Skin epidermis (tissue), 12 donors: ENCODE measurements around the gene PTTG1IP.

ENCODE experiments used
- H3K27ac ChIP-seq, 21 experiments: fragments of 200-600 bp; sonication (generic) in 11 of 21; one replicate each; pipeline ENCODE4 v1.5.0; 2020; ENCODE audit warnings: mild to moderate bottlenecking in 3 of 21, inconsistent platforms in 2 of 21, moderate library complexity in 2 of 21
- H3K4me3 ChIP-seq, 7 experiments: fragments of 200-600 bp; sonication (generic) in 2 of 7; one replicate each; pipeline ENCODE4 v1.5.0; 2020; ENCODE audit warnings: inconsistent platforms in 2 of 7, mild to moderate bottlenecking in 2 of 7, moderate library complexity in 1 of 7

PTTG1IP gene

GRCh38 chr21:44871576-44872269 lies 1.8 kb downstream of the PTTG1IP start:
- H3K4me3 ChIP-seq: peak overlapping the region; percentile 62 to 97 (median 92)
- peak overlapping the region in 18 of 21 experiments; percentile 27 to 97 (median 90) for H3K27ac ChIP-seq

DNA sequence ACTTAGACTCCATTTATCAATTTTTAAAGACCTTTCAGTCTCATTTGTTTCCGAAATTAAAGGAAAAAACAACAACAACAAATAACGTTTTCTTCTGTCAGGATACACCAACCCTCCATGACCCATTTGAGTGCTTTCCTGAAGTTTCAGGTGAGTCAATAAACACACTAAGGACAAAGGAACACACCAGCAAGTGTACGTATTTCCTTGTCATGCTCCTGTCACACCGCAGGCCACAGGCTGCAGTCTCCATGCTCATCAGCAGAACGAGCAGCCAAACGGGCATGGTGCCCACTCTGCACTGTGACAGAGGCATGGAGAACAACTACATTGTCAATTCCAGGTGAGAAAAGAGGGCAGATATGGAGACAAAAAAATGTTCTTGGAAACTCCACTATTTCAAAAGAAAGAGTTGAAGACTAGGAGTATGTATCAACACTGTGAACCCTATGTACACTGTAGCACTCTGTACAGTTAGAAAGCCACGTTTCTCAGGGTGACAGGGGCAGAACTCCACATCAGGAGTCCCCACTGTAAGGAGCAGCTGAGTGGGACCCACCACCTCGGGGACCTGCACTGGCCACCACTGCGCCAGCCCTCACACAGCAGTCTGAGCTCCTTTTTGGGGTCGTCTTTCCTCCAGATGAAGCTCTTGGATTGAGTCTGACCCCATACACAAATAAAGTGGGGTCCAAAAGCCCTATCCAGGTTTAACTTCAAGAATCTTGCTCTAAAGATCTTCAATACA lies 2.6 kb downstream of the PTTG1IP start:
- peak overlapping the region in 3 of 7 experiments; percentile 3 to 97 (median 96) for H3K4me3 ChIP-seq

DNA sequence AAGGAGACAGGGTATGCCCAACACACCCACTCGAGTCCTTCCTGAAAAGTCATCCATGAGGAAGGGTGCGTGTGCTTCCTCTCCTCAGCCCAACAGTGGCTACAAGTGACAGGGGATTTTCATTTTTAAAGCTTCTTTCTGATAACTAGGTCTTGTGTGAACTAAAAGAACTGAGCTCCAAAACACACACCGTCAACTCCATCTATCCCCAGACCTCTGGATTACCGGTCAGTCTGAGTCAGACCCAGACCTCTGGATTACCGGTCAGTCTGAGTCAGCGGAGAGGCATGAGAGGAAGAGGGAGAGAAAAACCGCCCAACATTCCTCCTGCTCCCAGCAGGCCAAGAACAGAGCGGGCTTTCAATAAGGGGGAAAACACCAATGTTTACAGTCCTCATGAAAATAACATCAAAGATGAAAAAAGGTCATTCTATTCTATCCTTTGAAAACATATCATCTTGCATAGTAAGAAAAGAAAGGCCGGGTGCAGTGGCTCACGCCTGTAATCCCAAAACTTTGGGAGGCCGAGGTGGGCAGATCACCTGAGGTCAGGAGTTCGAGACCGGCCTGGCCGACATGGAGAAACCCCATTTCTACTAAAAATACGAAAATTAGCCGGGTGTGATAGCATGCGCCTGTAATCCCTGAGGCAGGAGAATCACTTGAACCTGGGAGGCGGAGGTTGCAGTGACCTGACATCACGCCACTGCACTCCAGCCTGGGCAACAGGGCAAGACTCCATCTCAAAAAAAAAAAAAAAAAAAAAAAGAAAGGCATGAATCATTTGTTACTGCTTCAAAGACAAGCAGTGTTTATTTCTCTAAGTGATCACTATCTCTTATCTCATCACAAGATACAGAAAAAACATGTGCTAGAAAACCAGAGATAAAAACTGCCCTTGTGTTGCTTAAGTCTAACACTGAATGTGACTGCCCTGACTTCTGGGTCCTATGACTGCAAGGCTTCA lies 3.4 kb downstream of the PTTG1IP start:
- Histone ChIP-seq H3K4me3 (peak overlapping the region in 1 of 7 experiments; percentile 3), H3K27ac (peak overlapping the region in 18 of 21 experiments; percentile 9 to 94 (median 64))

More for the DNA sequence above, 2.6 kb downstream of the PTTG1IP start:
- peak overlapping the region in 15 of 21 experiments; percentile 11 to 97 (median 80) for H3K27ac ChIP-seq

DNA sequence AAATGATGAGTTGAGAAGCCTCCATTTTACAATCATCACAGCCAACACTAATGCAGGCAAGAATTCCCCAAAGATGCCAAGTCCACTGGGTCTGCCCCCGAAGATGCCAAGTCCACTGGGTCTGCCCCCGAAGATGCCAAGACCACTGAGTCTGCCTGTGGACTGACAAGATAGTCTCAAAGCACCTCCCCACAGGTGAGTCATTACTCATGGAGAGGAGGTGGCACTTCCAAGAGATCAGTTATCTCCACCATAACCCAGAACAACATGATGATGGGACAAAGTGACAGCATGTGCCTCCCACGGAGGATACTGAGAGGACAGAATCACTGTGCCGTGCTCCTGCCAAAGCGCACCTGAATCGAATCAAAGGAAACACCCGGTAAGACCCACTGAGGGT lies 4.8 kb downstream of the PTTG1IP start:
- peak overlapping the region in 14 of 21 experiments; percentile 10 to 94 (median 44) for H3K27ac ChIP-seq
- no peak overlapping the region for H3K4me3 ChIP-seq

DNA sequence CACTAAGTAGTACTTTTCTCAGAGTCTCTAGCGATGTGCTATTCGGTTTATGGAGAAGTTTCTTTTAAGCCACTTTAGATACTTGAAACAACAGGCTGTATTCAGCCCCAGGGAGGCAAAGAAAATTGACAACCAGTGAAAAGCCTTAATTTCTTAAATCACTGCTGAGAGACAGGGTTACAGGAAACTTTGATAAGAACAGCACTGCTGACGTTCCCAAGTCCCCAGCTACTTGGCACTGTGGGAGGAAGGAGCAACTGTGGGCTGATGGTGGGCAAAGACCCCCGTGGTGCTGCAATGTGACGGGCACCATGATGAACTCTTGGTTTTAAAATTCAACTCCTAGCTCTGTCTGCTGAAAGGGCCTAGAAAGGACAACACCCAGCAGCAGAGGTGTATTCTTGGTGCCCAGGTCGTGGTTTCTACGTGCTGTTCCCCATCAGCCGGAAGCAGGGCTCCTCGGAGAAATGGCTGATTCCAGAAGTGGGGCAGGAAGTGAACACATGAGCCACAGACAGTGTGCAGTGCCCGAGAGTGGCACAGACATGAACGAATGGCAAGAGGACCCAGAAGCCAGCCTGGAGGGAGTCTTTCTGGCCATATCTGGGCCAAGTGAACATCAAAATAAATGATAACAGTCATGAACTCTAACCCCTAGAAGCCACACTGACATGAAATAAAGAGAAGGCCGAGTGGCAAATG lies 5.3 kb downstream of the PTTG1IP start:
- Histone ChIP-seq H3K4me3 (no peak overlapping the region), H3K27ac (peak overlapping the region in 11 of 21 experiments; percentile 9 to 82 (median 42))

GRCh38 chr21:44867464-44867863 lies 6.0 kb downstream of the PTTG1IP start:
- Histone ChIP-seq H3K4me3 (no peak overlapping the region), H3K27ac (peak overlapping the region in 1 of 21 experiments; percentile 82)

DNA sequence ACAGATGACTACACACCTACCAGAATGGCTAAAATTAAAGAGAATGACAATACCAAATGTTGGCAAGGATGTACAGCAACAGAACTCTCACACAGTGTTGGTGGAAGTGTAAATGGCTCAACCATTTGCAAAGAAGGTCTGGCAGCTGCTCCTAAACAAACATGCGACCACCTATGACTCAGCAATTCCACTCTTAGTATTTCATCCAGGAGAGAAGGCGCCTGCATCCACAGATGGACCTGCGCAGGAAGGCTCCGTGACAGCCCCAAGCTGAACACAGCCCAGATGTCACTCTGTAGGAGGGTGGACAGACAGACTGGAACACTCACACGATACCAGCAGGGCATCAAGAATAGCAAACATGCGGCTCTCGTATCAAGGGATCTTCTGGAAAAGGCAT lies 6.7 kb downstream of the PTTG1IP start:
- peak overlapping the region in 1 of 21 experiments; percentile 14 for H3K27ac ChIP-seq
- no peak overlapping the region for H3K4me3 ChIP-seq

- H3K4me3 ChIP-seq: no peak overlapping the region
- peak overlapping the region in 6 of 21 experiments; percentile 6 to 60 (median 26) for H3K27ac ChIP-seq
Observed at GRCh38 chr21:44865561-44866280, 7.8 kb downstream of the PTTG1IP start.

DNA sequence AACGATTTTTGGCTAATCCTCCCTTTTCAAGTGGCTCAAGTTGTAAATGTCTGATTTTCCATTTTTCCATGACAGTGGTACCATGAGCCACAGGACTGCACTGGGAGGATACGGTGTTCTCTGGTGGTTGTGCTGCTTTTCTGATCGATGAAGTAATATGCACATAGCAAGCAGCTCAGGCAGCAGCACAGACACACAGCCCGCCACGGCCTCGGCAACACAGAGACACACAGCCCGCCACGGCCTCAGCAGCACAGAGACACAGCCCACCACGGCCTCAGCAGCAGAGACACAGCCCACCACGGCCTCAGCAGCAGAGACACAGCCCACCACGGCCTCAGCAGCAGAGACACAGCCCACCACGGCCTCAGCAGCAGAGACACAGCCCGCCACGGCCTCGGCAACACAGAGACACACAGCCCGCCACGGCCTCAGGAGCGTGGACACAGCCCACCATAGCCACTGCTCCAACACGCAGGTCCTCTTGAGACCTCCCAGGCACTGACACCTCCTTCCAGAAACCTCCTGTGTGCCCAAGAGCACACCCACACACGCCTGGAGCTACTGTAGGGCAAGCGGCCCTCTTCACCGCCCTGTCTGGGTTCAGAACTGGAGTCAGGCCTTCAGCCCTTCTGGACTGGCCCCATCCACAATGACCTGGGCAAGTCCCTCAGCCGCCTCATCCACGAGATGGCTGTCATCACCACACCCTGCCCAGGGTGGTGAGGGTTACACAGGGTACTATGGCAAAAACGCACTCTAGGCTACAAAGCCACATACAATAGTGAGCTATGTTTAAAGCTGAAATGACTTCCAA lies 10.4 kb downstream of the PTTG1IP start:
- Histone ChIP-seq H3K27ac (no peak overlapping the region), H3K4me3 (no peak overlapping the region)

- peak overlapping the region in 2 of 21 experiments; percentile 42 to 50 for H3K27ac ChIP-seq
- H3K4me3 ChIP-seq: no peak overlapping the region
Observed at GRCh38 chr21:44858791-44859190, 14.7 kb downstream of the PTTG1IP start.

DNA sequence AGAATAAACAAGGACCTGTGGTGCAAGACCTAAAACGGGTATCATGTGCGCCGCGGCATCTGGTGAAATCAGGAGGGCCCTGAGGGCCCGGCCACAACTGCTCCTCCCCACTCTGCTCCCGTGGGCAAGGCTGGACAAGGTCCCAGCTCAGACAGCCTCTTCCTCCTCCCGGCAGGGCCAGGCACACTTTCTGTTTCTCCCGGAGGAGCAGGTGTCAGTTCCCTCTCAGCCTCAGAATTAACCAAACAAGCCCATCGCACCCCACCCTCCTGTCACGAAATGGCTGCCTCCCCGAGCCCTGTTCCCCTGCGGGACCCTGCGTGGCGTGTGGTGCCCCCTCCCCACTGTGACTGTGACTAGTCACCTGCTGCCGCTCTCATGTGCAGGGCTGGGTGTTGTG lies 15.2 kb downstream of the PTTG1IP start:
- no peak overlapping the region for H3K4me3 ChIP-seq
- H3K27ac ChIP-seq: peak overlapping the region in 3 of 21 experiments; percentile 31 to 50 (median 42)

DNA sequence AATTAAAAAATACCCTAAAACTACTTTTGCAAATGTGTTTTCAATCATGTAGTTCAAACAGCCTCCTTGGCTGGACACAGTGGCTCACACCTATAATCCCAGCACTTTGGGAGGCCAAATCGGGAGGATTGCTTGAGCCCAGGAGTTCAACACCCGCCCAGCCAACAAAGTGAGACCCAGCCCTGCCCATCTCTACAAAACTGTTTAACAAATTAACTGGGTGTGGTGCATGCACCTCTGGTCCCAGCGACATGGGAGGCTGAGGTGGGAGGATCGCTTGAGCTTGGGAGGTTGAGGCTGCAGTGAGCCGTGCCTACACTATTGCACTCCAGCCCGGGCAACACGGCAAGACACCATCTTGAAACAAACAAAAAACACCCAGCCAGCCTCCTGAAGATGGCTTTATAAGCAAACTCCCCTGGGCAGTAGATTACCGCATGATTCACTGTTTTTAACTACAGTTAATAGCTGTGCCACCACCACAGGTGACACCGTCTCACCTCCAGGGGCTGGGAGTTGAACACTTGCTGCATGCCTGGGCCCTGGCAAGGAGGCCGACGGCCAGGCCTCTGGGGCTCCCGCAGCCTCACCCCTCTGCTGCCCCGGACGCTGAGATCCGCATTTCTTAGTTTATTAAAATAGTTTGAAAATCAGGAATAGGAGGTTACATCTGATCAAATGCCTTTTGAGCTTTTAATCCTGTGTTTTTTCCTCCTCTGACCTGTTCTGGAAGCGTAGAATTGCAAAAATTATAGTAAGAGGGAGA lies 16.2 kb downstream of the PTTG1IP start:
- no peak overlapping the region for H3K4me3 ChIP-seq
- H3K27ac ChIP-seq: no peak overlapping the region

- no peak overlapping the region for H3K27ac ChIP-seq
Observed at GRCh38 chr21:44856131-44856530, 17.4 kb downstream of the PTTG1IP start.

DNA sequence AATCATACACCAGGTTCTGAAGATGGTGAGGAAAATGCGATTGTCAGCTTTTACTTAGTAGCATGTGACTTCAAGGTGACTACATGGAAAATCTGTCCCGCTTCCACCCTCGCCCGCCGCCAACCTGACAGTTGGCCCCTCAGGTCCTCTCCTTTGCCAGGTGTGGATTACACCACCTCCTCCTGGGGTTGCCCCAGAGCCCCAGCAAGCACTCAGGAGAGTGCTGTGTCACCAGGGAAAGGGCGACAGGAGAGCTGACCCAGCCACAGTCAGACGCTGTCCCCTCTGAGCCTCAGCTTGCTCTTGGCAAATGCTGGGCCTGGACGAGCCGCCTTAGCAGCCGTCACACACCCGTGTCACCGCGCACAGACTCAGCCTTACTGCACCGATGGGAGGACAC lies 17.9 kb downstream of the PTTG1IP start:
- no peak overlapping the region for H3K4me3 ChIP-seq
- no peak overlapping the region for H3K27ac ChIP-seq

More at GRCh38 chr21:44856131-44856530, 17.4 kb downstream of the PTTG1IP start:
- no peak overlapping the region for H3K4me3 ChIP-seq

DNA sequence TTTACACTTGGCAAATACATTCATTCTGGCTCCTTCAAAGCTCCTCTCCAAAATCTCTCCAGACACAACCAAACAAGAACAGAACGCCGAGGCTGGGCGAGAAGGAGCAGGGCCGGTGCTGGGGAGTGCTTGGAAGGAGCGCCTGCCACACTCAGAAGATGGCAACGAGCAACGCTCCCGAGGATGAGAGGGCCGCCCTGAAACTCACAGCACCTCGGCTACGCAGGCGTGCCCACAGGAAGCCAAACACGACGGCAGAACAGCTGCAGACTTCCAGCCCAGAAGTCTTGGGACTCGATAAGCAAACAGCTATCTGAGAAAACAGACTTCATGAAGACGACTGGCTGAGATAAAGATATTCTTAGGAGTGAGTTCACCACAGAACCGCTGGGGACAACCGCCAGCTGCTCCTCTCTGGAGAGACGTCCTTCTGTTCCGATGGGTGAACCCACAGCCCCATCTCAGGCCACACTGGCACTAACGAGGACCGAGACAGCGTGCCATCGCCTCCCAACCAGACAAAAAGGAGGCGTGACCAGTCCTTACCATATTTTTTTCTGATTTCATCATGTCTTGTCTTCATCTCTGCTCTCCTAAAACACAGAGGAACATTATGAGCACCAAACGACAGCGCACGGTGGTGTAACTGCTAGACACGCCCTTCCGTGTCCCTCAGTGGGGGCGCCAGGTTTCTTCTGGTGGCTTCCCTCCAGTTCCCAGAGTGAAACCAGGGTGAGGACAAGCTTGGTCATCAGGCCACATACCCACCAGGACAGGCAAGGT lies 18.6 kb downstream of the PTTG1IP start:
- Histone ChIP-seq H3K27ac (no peak overlapping the region), H3K4me3 (no peak overlapping the region)

- Histone ChIP-seq H3K4me3 (no peak overlapping the region), H3K27ac (no peak overlapping the region)
Observed at GRCh38 chr21:44854391-44854663, 19.2 kb downstream of the PTTG1IP start.
